HCT116 (cell line): ENCODE results near the gene EXOSC5. TPM values are rescaled to one million over a fixed set of nuclear protein-coding genes. Genes with fewer than 3 reads are reported as not detected.
A peak's percentile ranks its signal among the peaks of the same experiment; 100 is the strongest.

Source experiments
- ATAC-seq: fragments of 200-7000 bp; cut with Tn5 transposase; 2 replicates; pipeline ENCODE4 v1.9.1; 2020; ENCODE audit warnings: mild to moderate bottlenecking, moderate library complexity
- BruUV-seq: library from RNA; stranded (reverse); fragments of 400-500 nt; replicated peaks from 2 replicates; lab custom pipeline; 2021; lab: Mats Ljungman, UMichigan
- CTCF ChIA-PET: fragments of 300-600 bp; sonication (Branson Sonifier 250); formaldehyde crosslinking; loops from one replicate; lab custom pipeline; 2021; ENCODE audit warnings: antibody characterized with exemption; lab: Charles Lee
- POLR2A ChIA-PET: fragments of 300-600, 350-600 bp; sonication (Branson Sonifier 250); formaldehyde crosslinking; loops from one replicate; lab custom pipeline; 2021; ENCODE audit warnings: antibody characterized with exemption; lab: Charles Lee
- RAD21 ChIA-PET, 2 experiments: fragments of 300-600 bp; sonication (Branson Sonifier 250); formaldehyde crosslinking; loops; one replicate each; lab custom pipeline; 2023; ENCODE audit warnings: low total read pairs in 2 of 2; ENCODE audit not compliant: uncharacterized antibody in 2 of 2, unreplicated experiment in 2 of 2, low non-redundant PET in 1 of 2; lab: Charles Lee
- DNase-seq: peaks from one replicate; pipeline ENCODE4 v3.0.0-alpha.2; 2010; ENCODE audit warnings: low read depth, low spot score
- H2AFZ ChIP-seq: fragments of 200-600 bp; shearing (Covaris generic), sonication (generic); 2 replicates; pipeline ENCODE4 v1.6.1; 2017; ENCODE audit warnings: low read depth, mixed run types, mixed read lengths, antibody characterized with exemption, low read length; ENCODE audit not compliant: poor library complexity, severe bottlenecking
- H3K27ac ChIP-seq: 2 replicates; pipeline ENCODE4 v1.5.1; 2012; ENCODE audit warnings: low read depth, low read length
- H3K27me3 ChIP-seq: fragments of 200-600 bp; sonication (generic); 2 replicates; pipeline ENCODE4 v1.6.1; 2016; ENCODE audit warnings: mixed run types, low read length, mixed read lengths; ENCODE audit not compliant: insufficient read depth
- H3K36me3 ChIP-seq, 2 experiments: fragments of 200-500 bp in 1 of 2; fragments of 200-600 bp in 1 of 2; sonication (Bioruptor generic) in 1 of 2; sonication (generic) in 1 of 2; 2 replicates each; pipeline versions ENCODE4 v1.5.1 to v1.6.1; 2014 to 2016; ENCODE audit warnings: low read length in 2 of 2, inconsistent platforms in 1 of 2, mixed read lengths in 1 of 2, mixed run types in 1 of 2; ENCODE audit not compliant: insufficient read depth in 2 of 2, control insufficient read depth in 1 of 2
- H3K4me1 ChIP-seq, 2 experiments: fragments of 200-600 bp in 1 of 2; sonication (generic) in 1 of 2; 2 replicates each; pipeline versions ENCODE4 v1.5.1 to v1.6.1; 2012 to 2017; ENCODE audit warnings: low read length in 2 of 2, inconsistent platforms in 1 of 2, mild to moderate bottlenecking in 1 of 2, mixed read lengths in 1 of 2, mixed run types in 1 of 2, moderate library complexity in 1 of 2; ENCODE audit not compliant: insufficient read depth in 2 of 2, control insufficient read depth in 1 of 2
- H3K4me2 ChIP-seq: fragments of 200-600 bp; sonication (generic); 2 replicates; pipeline ENCODE4 v1.6.1; 2017; ENCODE audit warnings: mixed run types, low read length, mixed read lengths
- H3K4me3 ChIP-seq, 2 experiments: fragments of 200-600 bp in 1 of 2; sonication (generic) in 1 of 2; replicated peaks in 1 of 2; 2 replicates each; pipeline ENCODE4 v1.5.1; 2011 to 2016; ENCODE audit warnings: low read length in 2 of 2, control low read depth in 1 of 2, low read depth in 1 of 2, mild to moderate bottlenecking in 1 of 2, mixed read lengths in 1 of 2, mixed run types in 1 of 2
- H3K79me2 ChIP-seq: fragments of 200-600 bp; sonication (generic); 2 replicates; pipeline ENCODE4 v1.6.1; 2017; ENCODE audit warnings: mild to moderate bottlenecking, mixed run types, low read length, moderate library complexity, mixed read lengths; ENCODE audit not compliant: insufficient read depth
- H3K9ac ChIP-seq: fragments of 200-600 bp; sonication (generic); 2 replicates; pipeline ENCODE4 v1.6.1; 2016; ENCODE audit warnings: low read length, mixed read lengths
- H3K9me2 ChIP-seq: fragments of 200-600 bp; sonication (generic), shearing (Covaris generic); 2 replicates; pipeline ENCODE4 v1.6.1; 2017; ENCODE audit warnings: mixed run types, mild to moderate bottlenecking, moderate library complexity; ENCODE audit not compliant: insufficient read depth
- H3K9me3 ChIP-seq, 2 experiments: fragments of 200-500 bp in 1 of 2; fragments of 200-600 bp in 1 of 2; sonication (Bioruptor generic) in 1 of 2; sonication (generic) in 1 of 2; 2 replicates each; pipeline ENCODE4 v1.6.1; 2014 to 2017; ENCODE audit warnings: low read length in 2 of 2, mixed read lengths in 2 of 2, inconsistent platforms in 1 of 2, low read depth in 1 of 2, mild to moderate bottlenecking in 1 of 2, mixed run types in 1 of 2, moderate library complexity in 1 of 2; ENCODE audit not compliant: control insufficient read depth in 1 of 2, insufficient read depth in 1 of 2
- H4K20me1 ChIP-seq: fragments of 200-600 bp; sonication (generic), shearing (Covaris generic); 2 replicates; pipeline ENCODE4 v1.6.1; 2017; ENCODE audit warnings: mixed run types, mild to moderate bottlenecking, moderate library complexity; ENCODE audit not compliant: insufficient read depth
- CBX3 ChIP-seq: IDR thresholded peaks from 2 replicates; pipeline ENCODE4 v1.6.1; 2012; ENCODE audit warnings: low read depth
- CEBPB ChIP-seq: IDR thresholded peaks from 2 replicates; pipeline ENCODE4 v1.6.1; 2012; ENCODE audit warnings: low read depth
- EGR1 ChIP-seq: IDR thresholded peaks from 2 replicates; pipeline ENCODE4 v1.6.1; 2012; ENCODE audit warnings: low read depth
- ELF1 ChIP-seq: IDR thresholded peaks from 2 replicates; pipeline ENCODE4 v1.6.1; 2012; ENCODE audit warnings: low read depth, borderline replicate concordance
- EZH2 ChIP-seq: fragments of 200-600 bp; sonication (generic); IDR thresholded peaks from 2 replicates; pipeline ENCODE4 v1.6.1; 2017; ENCODE audit warnings: antibody characterized with exemption, mixed run types
- FOSL1 ChIP-seq: IDR thresholded peaks from 2 replicates; pipeline ENCODE4 v1.6.1; 2012; ENCODE audit warnings: low read depth
- JUND ChIP-seq: IDR thresholded peaks from 2 replicates; pipeline ENCODE4 v1.6.1; 2012
- POLR2A ChIP-seq: IDR thresholded peaks from 2 replicates; pipeline ENCODE4 v1.7.0; 2011; ENCODE audit warnings: borderline replicate concordance; ENCODE audit not compliant: insufficient read depth, insufficient read length; ENCODE audit errors: extremely low read depth
- POLR2AphosphoS5 ChIP-seq: IDR thresholded peaks from 2 replicates; pipeline ENCODE4 v1.6.1; 2011; ENCODE audit warnings: mild to moderate bottlenecking, low read depth, low read length, moderate library complexity
- RAD21 ChIP-seq: IDR thresholded peaks from 2 replicates; pipeline ENCODE4 v1.6.1; 2012; ENCODE audit warnings: low read depth, mild to moderate bottlenecking
- SP1 ChIP-seq: IDR thresholded peaks from 2 replicates; pipeline ENCODE4 v1.6.1; 2012; ENCODE audit warnings: low read depth
- TCF7L2 ChIP-seq: IDR thresholded peaks from 2 replicates; pipeline ENCODE4 v1.7.0; 2011; ENCODE audit warnings: borderline replicate concordance, inconsistent platforms; ENCODE audit not compliant: insufficient read depth, insufficient read length; ENCODE audit errors: extremely low read depth
- YY1 ChIP-seq: IDR thresholded peaks from 2 replicates; pipeline ENCODE4 v1.6.1; 2011; ENCODE audit warnings: low read length, low read depth, moderate library complexity, mild to moderate bottlenecking; ENCODE audit not compliant: insufficient replicate concordance; ENCODE audit errors: extremely low read depth
- ZFX ChIP-seq: fragments of 450-650 bp; IDR thresholded peaks from 2 replicates; pipeline ENCODE4 v1.6.1; 2017
- intact Hi-C: fragments of 100-400 bp; cut with micrococcal nuclease; formaldehyde crosslinking; loops from 2 replicates; pipeline ENCODE4 v1.10.0; 2022
- total RNA-seq: library from RNA; stranded (reverse); gene quantifications from one replicate; pipeline ENCODE4 v1.2.1, GENCODE V29; 2021; ENCODE audit not compliant: unreplicated experiment
- TF ChIP-seq, protein P1 (sequence below): IDR thresholded peaks from 2 replicates; pipeline ENCODE4 v1.6.1; 2012
- TF ChIP-seq, protein P2 (sequence below): IDR thresholded peaks from 2 replicates; pipeline ENCODE4 v1.6.1; 2012
- TF ChIP-seq, protein P3 (sequence below): IDR thresholded peaks from 2 replicates; pipeline ENCODE4 v1.6.1; 2011; ENCODE audit warnings: mild to moderate bottlenecking, low read length, moderate library complexity; ENCODE audit not compliant: insufficient replicate concordance; ENCODE audit errors: extremely low read depth
- TF ChIP-seq, protein P4 (sequence below): IDR thresholded peaks from 2 replicates; pipeline ENCODE4 v1.6.1; 2012; ENCODE audit warnings: low read depth

The EXOSC5 gene
- total RNA-seq, 1 experiment from 2014 or later: 57.5 TPM

DNA sequence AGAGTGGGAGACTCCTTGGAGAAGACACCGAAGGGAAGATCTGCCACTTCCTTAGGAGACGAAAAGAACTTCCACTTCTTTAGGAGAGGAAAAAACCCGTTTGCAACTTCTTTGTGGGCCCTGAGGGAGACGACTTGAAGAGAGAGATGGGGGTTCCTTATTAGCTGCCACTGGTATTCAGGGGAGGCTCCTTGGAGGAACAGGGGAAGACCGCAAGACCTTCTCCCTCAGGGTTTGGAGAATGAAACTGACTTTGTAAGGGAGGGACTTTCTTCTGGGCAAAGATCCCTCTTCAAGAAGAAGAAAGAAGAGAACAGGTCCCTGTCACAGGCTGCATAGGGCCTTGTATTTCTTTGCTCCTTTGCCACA lies 875 bp upstream of the EXOSC5 start:
- Histone ChIP-seq H3K4me3 (peak overlapping the region; percentile 60 to 93), H3K9me2 (no peaks in the 10 kb centered on the region), H3K79me2 (peaks cover 42% of the 10 kb centered on the region), H3K4me1 (peaks cover 12 to 21% of the 10 kb centered on the region in 2 experiments), H3K9ac (peak overlapping the region; percentile 92), H3K27me3 (no peaks in the 10 kb centered on the region), H2AFZ (no peak overlapping the region), H3K9me3 (no peaks in the 10 kb centered on the region), H3K27ac (peak overlapping the region; percentile 65), H4K20me1 (no peaks in the 10 kb centered on the region), H3K4me2 (peak overlapping the region; percentile 83), H3K36me3 (no peaks in the 10 kb centered on the region)
- DNase-seq (no peak), ATAC-seq (0 out of 2 replicates have a peak, but pooled peaks have one; percentile 2)
- no TSS peak for BruUV-seq
- intact Hi-C loops: no loop called here
- ChIA-PET RAD21 (no interaction called here), POLR2A (no interaction called here), CTCF (no interaction called here)
- TF ChIP-seq, protein P1, sequence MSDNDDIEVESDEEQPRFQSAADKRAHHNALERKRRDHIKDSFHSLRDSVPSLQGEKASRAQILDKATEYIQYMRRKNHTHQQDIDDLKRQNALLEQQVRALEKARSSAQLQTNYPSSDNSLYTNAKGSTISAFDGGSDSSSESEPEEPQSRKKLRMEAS: no peak
- no peak for TF ChIP-seq RAD21
- TF ChIP-seq, protein P2, sequence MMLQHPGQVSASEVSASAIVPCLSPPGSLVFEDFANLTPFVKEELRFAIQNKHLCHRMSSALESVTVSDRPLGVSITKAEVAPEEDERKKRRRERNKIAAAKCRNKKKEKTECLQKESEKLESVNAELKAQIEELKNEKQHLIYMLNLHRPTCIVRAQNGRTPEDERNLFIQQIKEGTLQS: no peak
- no peak for TF ChIP-seq FOSL1
- no peak for TF ChIP-seq SP1
- TF ChIP-seq ELF1: no peak
- no peak for TF ChIP-seq YY1
- no peak for TF ChIP-seq CBX3
- no peak for TF ChIP-seq POLR2AphosphoS5
- no peak for TF ChIP-seq TCF7L2
- TF ChIP-seq EZH2: no peak
- TF ChIP-seq CEBPB: no peak
- TF ChIP-seq, protein P3, sequence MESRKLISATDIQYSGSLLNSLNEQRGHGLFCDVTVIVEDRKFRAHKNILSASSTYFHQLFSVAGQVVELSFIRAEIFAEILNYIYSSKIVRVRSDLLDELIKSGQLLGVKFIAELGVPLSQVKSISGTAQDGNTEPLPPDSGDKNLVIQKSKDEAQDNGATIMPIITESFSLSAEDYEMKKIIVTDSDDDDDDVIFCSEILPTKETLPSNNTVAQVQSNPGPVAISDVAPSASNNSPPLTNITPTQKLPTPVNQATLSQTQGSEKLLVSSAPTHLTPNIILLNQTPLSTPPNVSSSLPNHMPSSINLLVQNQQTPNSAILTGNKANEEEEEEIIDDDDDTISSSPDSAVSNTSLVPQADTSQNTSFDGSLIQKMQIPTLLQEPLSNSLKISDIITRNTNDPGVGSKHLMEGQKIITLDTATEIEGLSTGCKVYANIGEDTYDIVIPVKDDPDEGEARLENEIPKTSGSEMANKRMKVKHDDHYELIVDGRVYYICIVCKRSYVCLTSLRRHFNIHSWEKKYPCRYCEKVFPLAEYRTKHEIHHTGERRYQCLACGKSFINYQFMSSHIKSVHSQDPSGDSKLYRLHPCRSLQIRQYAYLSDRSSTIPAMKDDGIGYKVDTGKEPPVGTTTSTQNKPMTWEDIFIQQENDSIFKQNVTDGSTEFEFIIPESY: no peak
- TF ChIP-seq JUND: no peak
- TF ChIP-seq EGR1: no peak
- TF ChIP-seq, protein P4, sequence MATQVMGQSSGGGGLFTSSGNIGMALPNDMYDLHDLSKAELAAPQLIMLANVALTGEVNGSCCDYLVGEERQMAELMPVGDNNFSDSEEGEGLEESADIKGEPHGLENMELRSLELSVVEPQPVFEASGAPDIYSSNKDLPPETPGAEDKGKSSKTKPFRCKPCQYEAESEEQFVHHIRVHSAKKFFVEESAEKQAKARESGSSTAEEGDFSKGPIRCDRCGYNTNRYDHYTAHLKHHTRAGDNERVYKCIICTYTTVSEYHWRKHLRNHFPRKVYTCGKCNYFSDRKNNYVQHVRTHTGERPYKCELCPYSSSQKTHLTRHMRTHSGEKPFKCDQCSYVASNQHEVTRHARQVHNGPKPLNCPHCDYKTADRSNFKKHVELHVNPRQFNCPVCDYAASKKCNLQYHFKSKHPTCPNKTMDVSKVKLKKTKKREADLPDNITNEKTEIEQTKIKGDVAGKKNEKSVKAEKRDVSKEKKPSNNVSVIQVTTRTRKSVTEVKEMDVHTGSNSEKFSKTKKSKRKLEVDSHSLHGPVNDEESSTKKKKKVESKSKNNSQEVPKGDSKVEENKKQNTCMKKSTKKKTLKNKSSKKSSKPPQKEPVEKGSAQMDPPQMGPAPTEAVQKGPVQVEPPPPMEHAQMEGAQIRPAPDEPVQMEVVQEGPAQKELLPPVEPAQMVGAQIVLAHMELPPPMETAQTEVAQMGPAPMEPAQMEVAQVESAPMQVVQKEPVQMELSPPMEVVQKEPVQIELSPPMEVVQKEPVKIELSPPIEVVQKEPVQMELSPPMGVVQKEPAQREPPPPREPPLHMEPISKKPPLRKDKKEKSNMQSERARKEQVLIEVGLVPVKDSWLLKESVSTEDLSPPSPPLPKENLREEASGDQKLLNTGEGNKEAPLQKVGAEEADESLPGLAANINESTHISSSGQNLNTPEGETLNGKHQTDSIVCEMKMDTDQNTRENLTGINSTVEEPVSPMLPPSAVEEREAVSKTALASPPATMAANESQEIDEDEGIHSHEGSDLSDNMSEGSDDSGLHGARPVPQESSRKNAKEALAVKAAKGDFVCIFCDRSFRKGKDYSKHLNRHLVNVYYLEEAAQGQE: no peak
- no peak for TF ChIP-seq ZFX
- no peak for TF ChIP-seq POLR2A
- TF ChIP-seq, all 23 proteins: peak for 0
